Fibroblast of pulmonary artery (primary cell): ENCODE data around the gene POLR1A.
A peak's percentile ranks its signal among the peaks of the same experiment; 100 is the strongest.

Source experiments
- DNase-seq: peaks from one replicate; pipeline ENCODE4 v3.0.0-alpha.2; 2010; ENCODE audit warnings: low read depth
- H3K4me3 ChIP-seq: replicated peaks from 2 replicates; pipeline ENCODE4 v1.5.1; 2011; ENCODE audit warnings: low read depth, mild to moderate bottlenecking, control low read depth, low read length, moderate library complexity
- CTCF ChIP-seq: IDR thresholded peaks from 2 replicates; pipeline ENCODE4 v1.5.1; 2011; ENCODE audit warnings: mild to moderate bottlenecking, control low read depth, low read length, inconsistent platforms; ENCODE audit errors: missing control alignments

Gene POLR1A

GRCh38 chr2:86038291-86039081 is 67.2 kb downstream of the POLR1A start:
- H3K4me3 ChIP-seq = no peak overlapping the region
- TF ChIP-seq CTCF = no peak
- no peak for DNase-seq

GRCh38 chr2:86037795-86038192 is 67.9 kb downstream of the POLR1A start:
- no peak overlapping the region for H3K4me3 ChIP-seq
- no peak for TF ChIP-seq CTCF
- DNase-seq = no peak

DNA sequence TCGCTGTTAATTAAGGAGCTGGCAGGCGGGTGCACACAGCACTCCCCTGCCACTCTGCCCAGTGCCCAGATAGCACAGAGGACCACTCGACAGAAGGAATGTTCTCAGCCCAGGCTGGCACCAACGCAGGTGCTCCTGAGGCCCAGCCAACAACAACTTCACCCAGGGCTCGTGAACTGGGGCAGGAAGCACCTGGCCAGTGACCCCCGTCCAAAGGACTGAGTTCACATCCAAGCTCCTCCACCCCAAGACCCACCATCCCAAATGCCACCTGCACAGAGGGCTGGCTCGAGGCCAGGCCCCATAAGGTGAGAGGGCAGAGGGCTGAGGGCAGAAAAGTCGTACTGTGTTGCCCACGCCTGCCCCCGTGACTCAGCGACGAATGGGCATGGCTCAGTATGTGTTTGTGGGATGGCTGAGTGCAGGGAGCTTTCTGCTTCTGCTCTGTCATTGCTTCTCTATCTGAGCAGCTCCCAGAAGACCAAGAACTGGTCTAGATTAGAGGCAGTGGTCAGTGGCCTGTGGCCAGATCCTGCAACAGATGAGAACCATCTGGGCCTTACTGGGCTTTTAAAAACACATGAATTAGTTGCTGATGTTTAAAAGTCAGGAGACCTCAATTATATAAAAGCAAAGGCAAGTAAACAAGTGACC is 68.4 kb downstream of the POLR1A start:
- DNase-seq = peak; percentile 89
- no peak for TF ChIP-seq CTCF
- no peak overlapping the region for H3K4me3 ChIP-seq

- DNase-seq = no peak
- H3K4me3 ChIP-seq = no peak overlapping the region
- TF ChIP-seq CTCF = no peak
These were observed 69.0 kb downstream of the POLR1A start for GRCh38 chr2:86036669-86037138.

- H3K4me3 ChIP-seq = no peak overlapping the region
- peak; percentile 35 for TF ChIP-seq CTCF
- peak; percentile 90 for DNase-seq
These were observed 69.6 kb downstream of the POLR1A start for GRCh38 chr2:86035883-86036668.

GRCh38 chr2:86035376-86035882 is 70.3 kb downstream of the POLR1A start:
- DNase-seq = no peak
- no peak for TF ChIP-seq CTCF
- no peak overlapping the region for H3K4me3 ChIP-seq
